ENCODE data around the gene PCSK1.

The PCSK1 gene

DNA sequence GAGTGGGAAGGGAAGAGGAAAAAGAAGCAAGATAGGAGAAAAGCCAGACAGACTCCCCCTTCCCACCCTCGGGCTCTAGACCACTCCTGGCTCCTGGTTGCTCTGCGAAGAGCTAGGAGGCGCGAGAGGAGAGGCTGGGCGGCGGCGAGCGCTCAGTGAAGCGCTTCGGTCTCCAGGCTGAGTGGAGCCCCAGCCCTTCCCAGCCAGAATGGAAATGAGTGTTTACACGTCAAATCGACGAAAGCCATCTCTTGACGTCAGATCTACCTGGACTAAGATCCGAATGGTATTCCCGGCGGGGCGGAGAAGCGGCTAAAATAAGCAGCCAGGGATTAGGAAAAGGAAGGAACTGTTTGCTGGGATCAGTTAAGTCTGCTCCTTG is at the start of gene PCSK1:
PCSK1 (minus strand) TSS at position 183 of the 382 bp plus-strand sequence. CDS start 206 bp downstream, outside the sequence.
- DNase-seq (ENCODE audit: low read depth) = no peak

DNA sequence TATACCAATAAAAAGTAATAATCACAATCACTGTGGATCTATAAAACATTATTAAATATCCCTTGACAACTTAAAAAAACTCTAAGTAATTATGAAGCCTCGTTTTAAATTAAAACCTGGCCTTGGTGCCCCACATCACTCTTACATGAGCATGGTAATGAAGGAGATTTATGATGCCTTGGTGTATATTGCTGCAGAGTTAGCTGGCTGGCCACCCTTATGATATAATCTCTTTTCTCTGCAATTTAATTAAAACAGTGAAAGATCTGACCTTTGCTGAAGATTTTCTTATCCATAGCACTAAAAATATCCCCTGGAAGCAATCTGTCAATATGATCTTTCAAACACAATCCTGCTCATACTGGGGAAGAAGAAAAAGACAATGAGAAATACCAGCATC is 48.8 kb upstream of the PCSK1 start:
- DNase-seq (ENCODE audit: low read depth) = no peak

DNA sequence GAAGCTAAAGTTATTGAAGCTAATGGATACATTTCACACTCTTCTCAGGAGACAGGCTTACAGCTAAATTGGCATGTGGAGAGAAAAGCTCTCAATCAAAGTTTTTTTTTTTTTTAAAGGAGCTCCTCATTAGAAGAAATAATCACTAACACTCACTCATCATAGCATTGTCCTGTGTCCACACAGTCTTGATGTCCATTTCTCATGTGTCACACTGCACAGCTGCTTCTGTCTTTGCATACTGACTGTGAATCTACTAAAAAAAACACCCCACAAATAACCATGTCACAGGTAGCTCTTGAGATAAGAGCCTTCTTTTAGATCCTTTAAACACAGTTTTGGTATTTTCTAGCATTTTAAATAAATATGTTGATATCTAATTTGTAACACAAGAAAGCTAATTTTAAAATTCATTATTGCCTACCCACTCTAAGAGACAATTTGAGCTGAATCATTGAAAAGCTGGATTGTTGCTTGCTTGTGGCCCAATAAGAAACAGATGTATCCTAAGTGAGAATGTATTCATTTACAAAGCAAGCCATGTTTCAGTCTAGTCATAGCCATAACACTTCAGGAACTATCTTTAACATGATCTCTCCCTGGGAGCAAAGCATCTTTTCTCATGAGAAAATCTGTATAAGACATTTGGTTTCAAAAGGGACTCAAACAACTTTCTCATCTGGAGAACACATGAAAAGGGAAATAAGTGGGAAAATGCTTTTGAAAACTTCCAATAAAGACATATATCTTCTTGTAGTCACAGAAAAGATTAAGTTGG is 48.1 kb upstream of the PCSK1 start:
- no peak for DNase-seq (ENCODE audit: low read depth)

DNA sequence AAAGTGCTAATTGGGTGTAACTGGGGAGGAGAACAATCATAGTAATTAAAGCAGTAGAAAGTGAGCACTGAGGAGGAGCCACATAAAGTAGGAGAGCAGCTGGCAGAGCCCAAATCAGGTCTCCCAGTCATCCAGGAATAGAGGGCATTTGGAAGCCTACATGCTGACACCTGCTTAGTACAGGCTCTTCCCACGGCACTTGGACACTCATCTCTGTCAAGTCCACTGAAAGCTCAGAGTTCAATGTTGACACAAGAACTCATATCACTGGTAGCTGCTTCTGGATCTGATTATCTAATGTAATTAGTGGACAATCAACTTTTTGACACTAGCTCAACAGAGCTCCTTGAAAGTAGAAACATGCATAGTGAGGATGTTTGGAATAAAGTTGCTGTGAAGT is 45.9 kb upstream of the PCSK1 start:
- DNase-seq (ENCODE audit: low read depth) = no peak

DNA sequence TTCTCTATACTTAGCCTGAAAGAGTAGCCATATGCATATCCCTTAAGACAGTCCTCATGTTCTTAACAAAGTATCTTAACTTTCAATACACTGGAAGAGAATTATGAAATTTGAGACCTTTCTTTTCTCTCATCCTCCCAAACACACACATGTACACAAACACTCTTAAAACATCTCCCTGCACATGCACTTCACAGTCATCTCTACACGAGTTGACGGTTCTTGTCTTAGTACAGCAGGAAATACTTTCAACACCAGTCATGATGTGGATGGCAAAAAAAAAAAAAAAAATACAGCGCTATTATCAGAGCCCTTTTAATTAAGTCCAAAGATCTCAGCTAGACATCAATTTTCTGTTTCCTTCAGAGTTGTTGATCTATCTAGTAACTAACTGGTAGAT is 43.6 kb upstream of the PCSK1 start:
- DNase-seq (ENCODE audit: low read depth) = no peak

DNA sequence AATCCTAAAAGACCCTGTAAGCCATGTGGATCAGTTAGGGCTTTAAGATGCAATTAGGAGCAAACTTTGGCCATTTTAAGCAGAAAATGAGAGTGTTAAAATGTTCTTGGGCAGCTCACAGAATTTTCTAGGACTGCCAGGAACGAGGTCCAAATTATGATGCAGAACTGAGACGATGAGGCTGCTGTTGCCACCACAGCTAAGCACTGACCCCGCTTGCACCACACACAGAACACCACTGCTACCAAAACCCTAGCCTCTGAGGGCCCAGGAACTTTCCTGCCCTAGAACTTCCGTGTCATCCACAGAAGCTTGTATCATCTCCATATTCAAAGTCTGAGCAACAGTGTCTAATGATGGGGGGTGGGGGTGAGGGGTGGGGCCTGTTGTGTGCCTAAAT is 41.0 kb upstream of the PCSK1 start:
- no peak for DNase-seq (ENCODE audit: low read depth)

DNA sequence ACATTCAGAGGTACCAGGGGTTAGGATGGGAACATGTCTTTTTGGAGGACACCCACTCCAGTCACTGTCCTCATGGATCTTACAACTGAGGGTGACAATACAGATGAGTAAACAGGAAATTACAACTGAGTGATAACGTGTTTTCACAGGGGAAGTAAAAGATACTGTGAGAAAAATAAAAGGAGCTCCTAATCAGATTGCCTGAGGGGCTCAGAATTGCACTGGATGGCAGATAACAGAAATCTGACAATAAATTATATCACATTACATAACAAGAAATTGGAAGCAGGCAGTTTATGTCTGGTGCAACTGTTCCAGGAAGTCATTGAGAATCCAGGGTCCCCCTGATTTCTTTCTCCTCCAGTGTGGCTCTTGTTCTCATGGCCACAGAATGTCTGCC is 40.1 kb upstream of the PCSK1 start:
- no peak for DNase-seq (ENCODE audit: low read depth)

DNA sequence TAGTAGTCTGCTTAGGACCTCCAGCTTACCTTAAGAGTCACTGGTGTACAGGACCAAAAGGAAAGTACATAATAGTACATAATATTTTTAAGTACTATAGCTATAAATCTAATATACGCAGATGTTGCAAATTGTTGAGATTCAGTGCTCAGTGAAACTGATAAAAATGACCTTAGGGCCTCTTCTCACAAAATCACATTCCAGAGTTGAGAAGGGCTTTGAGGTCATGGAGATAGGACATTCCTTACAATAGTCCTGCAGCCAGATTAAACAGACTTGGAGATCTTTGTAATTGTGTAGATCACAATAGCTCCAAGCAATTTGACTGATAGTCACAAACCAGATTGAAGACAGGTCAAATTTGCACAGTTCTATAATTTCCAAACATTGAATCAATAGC is 37.7 kb upstream of the PCSK1 start:
- DNase-seq (ENCODE audit: low read depth) = no peak

DNA sequence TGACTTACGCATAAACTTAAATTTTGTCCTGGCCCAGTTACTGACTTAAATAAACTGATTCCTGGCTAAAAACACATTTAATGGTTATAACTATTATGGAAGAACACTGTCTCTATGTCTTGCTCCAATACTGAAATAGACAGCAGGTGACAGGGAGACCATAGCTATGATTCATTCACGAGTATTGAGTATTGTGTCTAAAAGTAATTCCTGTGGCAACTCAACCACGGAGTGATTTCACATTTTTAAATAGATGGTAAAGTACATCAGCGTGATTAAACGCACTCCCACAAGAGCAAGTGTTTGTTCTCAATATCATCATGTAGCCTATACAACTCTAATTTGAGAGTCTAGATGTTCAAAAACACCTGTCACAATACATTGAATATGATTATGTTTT is 35.9 kb upstream of the PCSK1 start:
- DNase-seq (ENCODE audit: low read depth) = no peak

DNA sequence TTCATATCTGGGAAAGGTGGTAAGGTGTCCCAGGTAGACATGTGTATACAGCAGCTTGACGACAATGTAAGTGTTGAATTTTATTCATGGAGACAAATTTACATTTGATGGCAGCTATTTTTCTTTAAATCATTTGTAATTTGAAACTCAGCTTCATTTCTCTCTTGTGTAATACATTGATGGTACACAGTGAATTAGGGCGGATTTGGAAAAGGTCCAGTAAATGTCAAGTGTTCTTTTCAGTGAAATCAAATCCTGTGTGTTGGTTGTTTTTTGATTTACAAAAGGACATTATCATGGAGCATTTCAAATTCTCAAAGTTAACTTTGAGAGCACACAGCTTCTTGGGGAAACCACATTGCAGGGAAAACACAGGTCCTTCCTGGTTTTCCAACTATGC is 30.0 kb upstream of the PCSK1 start:
- DNase-seq (ENCODE audit: low read depth) = no peak

DNA sequence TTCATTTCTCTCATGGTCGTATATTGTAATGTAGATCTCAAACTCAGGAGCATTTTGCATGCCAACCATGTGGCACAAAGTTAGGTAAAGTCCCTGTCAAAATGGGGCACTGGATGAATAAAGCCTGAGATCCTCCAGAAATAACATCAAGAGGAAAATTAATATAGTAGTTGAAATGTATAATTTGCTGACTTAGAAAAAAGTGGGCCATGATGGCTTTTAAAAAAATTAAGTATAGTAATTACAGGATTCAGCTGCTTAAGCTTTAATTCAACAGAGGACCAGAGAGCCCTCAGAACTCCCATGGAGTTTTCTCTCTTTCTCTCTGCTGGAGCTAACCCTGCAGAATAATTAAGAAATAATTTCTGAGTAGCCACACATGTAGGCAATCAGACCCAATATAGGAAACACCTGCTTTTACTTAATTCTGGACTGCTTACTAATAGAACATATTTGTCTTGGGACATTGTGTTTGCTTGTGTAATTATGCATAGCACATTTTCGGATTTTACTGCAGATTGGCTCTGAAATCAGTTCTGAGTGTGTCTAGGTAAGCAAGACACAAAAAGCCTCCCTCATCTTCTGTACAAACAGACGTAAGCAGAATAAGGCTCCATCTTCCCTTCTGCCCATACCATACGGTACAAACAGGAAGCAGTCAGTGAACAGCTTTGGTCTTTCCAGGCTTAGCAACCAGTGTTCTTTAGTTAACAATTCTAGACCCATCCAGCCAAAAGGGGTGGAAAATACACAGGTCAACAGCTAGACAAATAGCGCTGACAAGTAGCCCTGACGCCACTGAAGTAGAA is 26.5 kb upstream of the PCSK1 start:
- DNase-seq (ENCODE audit: low read depth) = no peak

DNA sequence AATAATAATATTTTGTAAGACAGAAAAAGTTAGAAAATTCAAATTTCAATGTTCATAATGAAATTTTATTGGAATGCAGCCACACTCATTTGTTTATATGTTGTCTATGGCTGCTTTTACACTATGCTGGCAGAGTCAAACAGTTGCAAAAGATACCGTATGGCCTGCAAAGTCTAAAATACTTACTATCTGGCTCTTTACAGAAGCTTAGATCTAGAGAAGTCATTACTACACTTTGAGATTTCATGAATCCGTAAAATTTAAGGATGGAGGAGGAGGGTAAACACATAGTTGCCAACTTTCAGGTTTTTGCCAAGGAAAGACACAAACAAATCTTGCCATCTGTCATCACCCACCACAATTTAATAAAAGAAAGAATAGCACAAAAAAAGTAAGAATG is 25.1 kb upstream of the PCSK1 start:
- no peak for DNase-seq (ENCODE audit: low read depth)

DNA sequence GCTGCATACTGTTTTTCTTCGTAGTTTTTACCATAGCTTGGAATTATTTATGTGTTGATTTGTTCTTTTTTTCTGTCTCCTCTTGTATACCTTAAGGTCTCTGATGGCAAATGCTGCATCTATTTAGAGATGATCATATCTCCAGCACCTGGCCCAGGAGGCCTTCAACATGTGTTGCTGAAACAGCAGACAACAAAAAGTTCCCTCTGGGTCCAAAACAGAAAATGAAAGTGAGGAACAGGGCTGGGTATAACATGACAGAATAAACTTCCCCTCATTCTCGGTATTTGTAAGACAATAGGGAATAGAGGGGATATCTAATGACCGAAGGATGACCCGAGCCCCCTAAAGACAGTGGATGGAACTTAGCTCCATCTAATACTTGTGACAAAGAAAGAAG is 22.7 kb upstream of the PCSK1 start:
- DNase-seq (ENCODE audit: low read depth) = no peak

DNA sequence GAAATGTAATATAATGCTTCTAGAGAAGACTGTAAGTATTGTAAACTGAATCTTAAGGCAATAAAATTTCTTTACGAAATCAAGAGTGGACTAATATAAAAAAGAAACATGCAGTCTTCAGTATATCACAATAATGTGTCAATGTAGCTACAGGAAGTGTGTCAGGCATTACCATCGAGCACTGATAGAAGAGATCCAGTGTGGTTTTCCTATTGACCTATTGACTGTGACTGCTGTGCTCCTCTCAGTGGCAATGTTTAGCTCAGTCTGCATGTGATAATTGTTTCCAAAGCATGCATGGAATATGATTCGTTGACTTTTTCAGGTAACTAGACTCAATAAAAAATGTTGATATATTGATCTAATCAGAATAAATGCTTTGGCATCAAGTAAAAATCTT is 20.3 kb upstream of the PCSK1 start:
- no peak for DNase-seq (ENCODE audit: low read depth)

DNA sequence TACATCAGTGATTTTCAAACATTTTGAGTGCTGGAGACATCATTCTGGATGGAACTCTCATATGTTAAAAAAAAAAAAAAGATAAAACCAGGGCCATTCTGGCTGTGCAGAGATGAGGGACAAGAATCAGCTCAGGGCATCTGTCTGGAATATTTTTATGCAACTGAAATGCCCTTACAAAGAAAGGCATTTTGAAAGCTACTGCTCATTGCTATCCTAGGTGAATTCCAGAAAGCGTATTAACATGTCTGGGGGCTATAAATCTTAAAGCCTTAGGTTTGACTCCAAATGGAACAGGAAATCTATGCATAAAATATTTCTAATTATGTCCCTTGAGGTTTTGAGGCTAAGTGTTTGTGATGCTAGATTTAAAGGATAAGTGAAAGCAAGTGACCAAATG is 14.9 kb upstream of the PCSK1 start:
- DNase-seq (ENCODE audit: low read depth) = no peak

DNA sequence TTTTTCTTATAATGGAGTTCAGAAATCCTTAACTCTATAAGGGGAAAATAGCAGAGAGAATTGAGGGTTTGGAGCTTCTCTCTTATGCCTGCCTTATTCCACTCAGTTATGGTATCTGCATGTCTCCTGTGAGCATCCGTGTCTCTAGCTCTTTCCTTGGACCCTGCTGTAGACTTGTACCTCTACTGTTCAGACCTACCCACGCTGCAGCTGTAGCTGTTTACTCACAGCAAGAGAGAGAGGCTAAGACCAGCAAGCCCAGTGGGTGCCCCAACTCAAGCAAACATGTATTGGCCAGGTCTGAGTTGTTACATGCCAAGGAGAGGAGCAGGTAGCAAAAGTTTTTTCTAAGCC is 7.1 kb upstream of the PCSK1 start:
- DNase-seq (ENCODE audit: low read depth) = no peak

DNA sequence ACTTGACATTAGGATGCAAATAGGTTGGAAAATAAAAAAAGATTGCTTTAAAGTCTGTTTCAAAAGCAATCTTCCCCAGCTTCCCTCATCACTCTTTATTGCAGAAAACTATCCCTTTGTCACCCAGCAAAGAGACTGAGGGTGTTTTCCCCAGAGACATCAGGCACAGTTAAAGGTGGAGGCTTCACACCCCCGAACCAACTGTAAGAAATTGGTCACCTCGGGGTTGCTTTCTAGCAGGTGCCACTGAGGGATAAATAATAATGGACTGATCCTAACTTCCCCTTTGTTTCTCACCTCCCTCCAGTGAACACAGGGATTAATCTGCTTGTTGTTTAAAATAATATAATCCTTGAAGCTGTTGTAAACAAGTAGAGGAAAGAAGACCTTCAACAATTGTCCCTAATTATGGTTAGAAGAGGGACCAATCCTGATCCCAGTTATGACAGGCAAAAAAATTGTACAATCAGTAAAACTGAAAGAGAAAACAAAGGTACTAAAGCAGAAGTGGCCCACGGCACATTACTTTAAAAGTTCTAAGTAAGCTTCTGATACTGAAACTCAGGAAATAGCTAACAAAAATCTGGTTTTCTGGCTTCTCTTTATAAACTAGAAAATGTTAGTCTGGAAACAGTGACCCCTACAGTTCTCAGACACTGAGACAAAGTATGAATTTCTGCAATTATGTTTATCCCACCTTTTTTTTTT is 6.6 kb upstream of the PCSK1 start:
- no peak for DNase-seq (ENCODE audit: low read depth)

DNA sequence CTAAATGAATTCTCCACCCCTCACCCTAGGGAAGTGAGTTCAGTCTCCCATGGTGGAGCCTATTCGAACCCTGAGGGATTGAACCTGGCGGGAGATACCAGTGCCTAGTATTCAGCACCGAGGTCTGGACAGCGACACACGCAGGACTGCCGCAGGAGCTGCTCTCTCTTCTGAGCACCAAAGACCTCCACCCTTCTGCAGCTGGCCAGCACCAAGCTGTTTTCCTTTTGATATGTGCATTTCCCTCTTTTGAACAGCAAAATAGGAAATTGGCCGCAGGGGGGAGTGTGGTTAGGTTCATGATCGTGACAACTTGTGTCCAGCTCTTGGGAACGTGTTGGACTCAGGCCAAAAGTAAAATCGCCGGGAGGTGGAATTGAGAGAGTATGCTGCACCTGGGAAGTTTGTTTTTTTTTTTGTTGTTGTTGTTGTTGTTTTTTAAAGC is 1.2 kb upstream of the PCSK1 start:
- DNase-seq (ENCODE audit: low read depth) = no peak

DNA sequence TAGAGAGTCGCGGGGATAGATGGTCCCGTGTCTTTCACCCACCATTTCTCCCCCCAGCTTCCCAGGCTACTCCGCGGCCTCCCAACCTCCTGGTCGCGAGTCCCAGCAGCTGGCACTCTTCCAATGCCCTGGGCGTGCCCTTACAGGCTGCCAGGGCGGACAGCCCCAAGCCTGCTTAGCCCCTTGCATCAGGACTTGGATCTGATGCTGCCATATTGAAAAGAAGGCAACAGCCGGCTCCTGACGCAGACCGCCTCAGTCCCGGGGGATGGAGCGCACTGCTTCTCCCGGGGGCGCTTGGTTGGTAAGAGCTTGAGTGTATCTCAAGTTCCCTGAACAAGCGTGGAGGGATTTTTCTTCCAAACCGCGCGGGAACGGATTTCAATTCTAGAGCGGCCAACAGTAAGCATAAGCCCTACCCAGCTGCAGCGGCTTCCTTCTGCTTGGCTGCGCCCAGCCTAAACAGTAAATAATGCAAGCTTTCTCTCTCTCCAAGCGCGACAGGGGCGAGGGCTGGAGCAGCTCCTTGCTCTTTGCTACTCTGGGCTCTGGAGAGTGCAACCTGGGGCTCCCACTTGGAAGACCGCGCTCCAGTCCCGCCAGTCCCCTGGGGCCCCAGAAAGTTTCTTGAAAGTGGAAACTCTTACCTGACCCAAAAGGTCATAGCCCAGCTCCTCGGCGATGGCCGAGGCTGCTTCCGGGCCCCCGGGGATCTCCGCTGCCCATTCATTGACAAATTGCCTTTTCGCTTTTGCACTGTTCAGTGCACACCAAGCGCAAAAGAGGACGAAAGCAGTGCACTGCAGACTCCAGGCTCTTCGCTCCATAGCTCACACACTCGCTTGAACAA is 607 bp downstream of the PCSK1 start:
- DNase-seq (ENCODE audit: low read depth) = no peak

DNA sequence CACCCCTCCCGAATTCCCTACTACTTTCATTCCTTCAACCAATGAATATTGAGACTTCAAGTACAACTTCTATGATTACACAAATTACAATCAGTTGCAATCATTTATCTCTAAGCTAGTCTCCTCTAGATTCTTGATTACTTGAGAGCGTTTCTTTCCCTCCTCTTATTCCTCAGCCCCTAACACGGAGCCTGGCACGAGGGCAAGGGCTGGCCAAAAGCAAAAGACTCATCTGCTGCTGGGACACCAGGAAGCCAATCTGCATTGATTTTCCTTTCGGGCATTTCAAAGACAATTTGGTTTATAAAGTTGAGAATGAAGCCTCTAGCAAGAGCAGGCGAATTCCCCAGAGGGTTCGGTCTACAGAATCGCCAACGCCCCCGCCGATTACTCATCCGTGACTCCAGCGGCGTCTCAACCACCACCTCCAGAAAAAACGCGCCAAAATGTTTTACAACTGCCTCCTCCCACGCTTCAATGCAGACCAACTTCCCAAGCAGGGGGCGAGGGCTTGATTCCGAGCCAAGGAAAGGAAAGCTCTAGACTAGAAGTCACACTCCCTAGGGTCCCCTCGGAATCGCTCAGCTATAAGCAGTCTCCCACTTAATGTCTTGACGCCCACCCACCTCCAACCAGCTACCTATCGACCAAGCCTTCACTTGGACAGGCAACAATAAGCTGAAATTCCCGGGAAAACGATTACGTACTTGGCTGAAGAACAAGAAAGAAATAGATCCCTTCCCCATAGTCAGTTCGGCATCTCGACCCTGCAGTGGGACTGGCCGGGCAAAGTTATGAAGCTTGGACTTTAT is 1.5 kb downstream of the PCSK1 start:
- DNase-seq (ENCODE audit: low read depth) = no peak

DNA sequence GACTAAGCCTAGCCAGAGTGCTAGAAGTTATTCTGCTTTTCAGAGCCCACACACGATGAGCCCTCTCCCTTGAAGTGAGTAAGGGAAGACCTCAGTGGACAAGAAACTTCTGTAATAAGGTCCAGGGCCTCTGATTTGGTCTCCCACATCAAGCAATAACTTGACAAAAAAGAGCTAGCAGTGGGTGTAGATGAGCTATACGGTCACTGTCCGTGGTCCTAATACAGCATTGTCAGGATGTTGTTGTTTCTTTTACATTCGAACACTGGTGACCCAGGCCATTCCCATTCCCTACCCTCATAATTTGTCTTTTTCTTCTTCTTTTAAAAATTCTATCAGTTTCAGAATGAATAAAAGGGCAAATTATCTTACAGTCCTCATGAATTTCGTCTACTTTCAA is 5.2 kb downstream of the PCSK1 start:
- DNase-seq (ENCODE audit: low read depth) = no peak
